ENCODE results near the gene COPG1. TPM values are rescaled to one million over a fixed set of nuclear protein-coding genes. Genes with fewer than 3 reads are reported as not detected.
"Not testable (repeated sequence)": the region's sequence is repeated elsewhere in the genome, so short reads cannot be mapped to it uniquely, and the experiment has no call there.

The COPG1 gene
- total and polyA plus RNA-seq, 9 donors: 105 to 151 (median 112) TPM

GRCh38 chr3:129259612-129260477 is 10.4 kb downstream of the COPG1 start:
- no peaks in the 10 kb centered on the region for H3K4me1 ChIP-seq (ENCODE audit: control insufficient read depth, insufficient read depth, low read length)
- WGBS (ENCODE audit: insufficient coverage): 98% methylated on average over 4 of the region's 7 CpGs
- peaks cover 87% of the 10 kb centered on the region for H3K36me3 ChIP-seq (ENCODE audit: control insufficient read depth, insufficient read depth, low read length)
- DNase-seq: no peak
- H3K27me3 ChIP-seq (ENCODE audit: control insufficient read depth, insufficient read depth, low read length): no peaks in the 10 kb centered on the region
- no peak overlapping the region for H3K4me3 ChIP-seq (ENCODE audit: low read length)
- H3K9me3 ChIP-seq (replicated peaks; ENCODE audit: control insufficient read depth, low read depth, low read length): no peaks in the 10 kb centered on the region
- H3K27ac ChIP-seq (ENCODE audit: low read length): no peak overlapping the region

- no peak for DNase-seq
- no peaks in the 10 kb centered on the region for H3K9me3 ChIP-seq (replicated peaks; ENCODE audit: control insufficient read depth, low read depth, low read length)
- peaks cover 88% of the 10 kb centered on the region for H3K36me3 ChIP-seq (ENCODE audit: control insufficient read depth, insufficient read depth, low read length)
- 95% methylated on average over 11 of the region's 11 CpGs for WGBS (ENCODE audit: insufficient coverage)
- H3K27me3 ChIP-seq (ENCODE audit: control insufficient read depth, insufficient read depth, low read length): no peaks in the 10 kb centered on the region
- no peak overlapping the region for H3K4me3 ChIP-seq (ENCODE audit: low read length)
- H3K27ac ChIP-seq (ENCODE audit: low read length): no peak overlapping the region
- no peaks in the 10 kb centered on the region for H3K4me1 ChIP-seq (ENCODE audit: control insufficient read depth, insufficient read depth, low read length)
Observed at GRCh38 chr3:129260606-129261005, 11.2 kb downstream of the COPG1 start.

- no CpG with 5 or more reads among the region's 3 CpGs for WGBS (ENCODE audit: insufficient coverage)
- Histone ChIP-seq H3K36me3 (ENCODE audit: control insufficient read depth, insufficient read depth, low read length) (peaks cover 87% of the 10 kb centered on the region), H3K4me3 (ENCODE audit: low read length) (no peak overlapping the region), H3K27me3 (ENCODE audit: control insufficient read depth, insufficient read depth, low read length) (no peaks in the 10 kb centered on the region), H3K9me3 (replicated peaks; ENCODE audit: control insufficient read depth, low read depth, low read length) (no peaks in the 10 kb centered on the region), H3K27ac (ENCODE audit: low read length) (no peak overlapping the region), H3K4me1 (ENCODE audit: control insufficient read depth, insufficient read depth, low read length) (no peaks in the 10 kb centered on the region)
- no peak for DNase-seq
Observed at GRCh38 chr3:129261894-129262293, 12.5 kb downstream of the COPG1 start.

GRCh38 chr3:129263161-129263910 is 13.9 kb downstream of the COPG1 start:
- H3K27me3 ChIP-seq (ENCODE audit: control insufficient read depth, insufficient read depth, low read length): no peaks in the 10 kb centered on the region
- no peak overlapping the region for H3K27ac ChIP-seq (ENCODE audit: low read length)
- no peak for DNase-seq
- no peaks in the 10 kb centered on the region for H3K9me3 ChIP-seq (replicated peaks; ENCODE audit: control insufficient read depth, low read depth, low read length)
- WGBS (ENCODE audit: insufficient coverage): 89% methylated on average over 6 of the region's 6 CpGs
- H3K36me3 ChIP-seq (ENCODE audit: control insufficient read depth, insufficient read depth, low read length): peaks cover 89% of the 10 kb centered on the region
- H3K4me1 ChIP-seq (ENCODE audit: control insufficient read depth, insufficient read depth, low read length): no peaks in the 10 kb centered on the region
- H3K4me3 ChIP-seq (ENCODE audit: low read length): no peak overlapping the region

GRCh38 chr3:129264994-129265393 is 15.6 kb downstream of the COPG1 start:
- not testable (repeated sequence) for H3K27me3 ChIP-seq (ENCODE audit: control insufficient read depth, insufficient read depth, low read length); H3K27ac ChIP-seq (ENCODE audit: low read length)
- no CpG with 5 or more reads among the region's 6 CpGs for WGBS (ENCODE audit: insufficient coverage)

GRCh38 chr3:129266651-129267050 is 17.2 kb downstream of the COPG1 start:
- peaks cover 92% of the 10 kb centered on the region for H3K36me3 ChIP-seq (ENCODE audit: control insufficient read depth, insufficient read depth, low read length)
- H3K4me3 ChIP-seq (ENCODE audit: low read length): no peak overlapping the region
- H3K27ac ChIP-seq (ENCODE audit: low read length): no peak overlapping the region
- H3K27me3 ChIP-seq (ENCODE audit: control insufficient read depth, insufficient read depth, low read length): no peaks in the 10 kb centered on the region
- H3K9me3 ChIP-seq (replicated peaks; ENCODE audit: control insufficient read depth, low read depth, low read length): no peaks in the 10 kb centered on the region
- DNase-seq: no peak
- H3K4me1 ChIP-seq (ENCODE audit: control insufficient read depth, insufficient read depth, low read length): no peaks in the 10 kb centered on the region
- 100% methylated on average over 1 of the region's 4 CpGs for WGBS (ENCODE audit: insufficient coverage)

More at GRCh38 chr3:129264994-129265393, 15.6 kb downstream of the COPG1 start:
- DNase-seq; H3K4me3 ChIP-seq (ENCODE audit: low read length); H3K9me3 ChIP-seq (replicated peaks; ENCODE audit: control insufficient read depth, low read depth, low read length); H3K4me1 ChIP-seq (ENCODE audit: control insufficient read depth, insufficient read depth, low read length): not testable (repeated sequence)
- H3K36me3 ChIP-seq (ENCODE audit: control insufficient read depth, insufficient read depth, low read length): peaks cover 94% of the 10 kb centered on the region

GRCh38 chr3:129268396-129268795 is 19.0 kb downstream of the COPG1 start:
- Histone ChIP-seq H3K27ac (ENCODE audit: low read length) (no peak overlapping the region), H3K27me3 (ENCODE audit: control insufficient read depth, insufficient read depth, low read length) (no peaks in the 10 kb centered on the region), H3K9me3 (replicated peaks; ENCODE audit: control insufficient read depth, low read depth, low read length) (no peaks in the 10 kb centered on the region), H3K4me3 (ENCODE audit: low read length) (no peak overlapping the region), H3K36me3 (ENCODE audit: control insufficient read depth, insufficient read depth, low read length) (peaks cover 92% of the 10 kb centered on the region), H3K4me1 (ENCODE audit: control insufficient read depth, insufficient read depth, low read length) (no peaks in the 10 kb centered on the region)
- no peak for DNase-seq
- WGBS (ENCODE audit: insufficient coverage): 88% methylated on average over 1 of the region's 4 CpGs

- Histone ChIP-seq H3K27ac (ENCODE audit: low read length) (no peak overlapping the region), H3K4me3 (ENCODE audit: low read length) (no peak overlapping the region), H3K27me3 (ENCODE audit: control insufficient read depth, insufficient read depth, low read length) (no peaks in the 10 kb centered on the region), H3K9me3 (replicated peaks; ENCODE audit: control insufficient read depth, low read depth, low read length) (no peaks in the 10 kb centered on the region), H3K36me3 (ENCODE audit: control insufficient read depth, insufficient read depth, low read length) (peaks cover 82% of the 10 kb centered on the region), H3K4me1 (ENCODE audit: control insufficient read depth, insufficient read depth, low read length) (no peaks in the 10 kb centered on the region)
- DNase-seq: no peak
- 97% methylated on average over 11 of the region's 11 CpGs for WGBS (ENCODE audit: insufficient coverage)
Observed at GRCh38 chr3:129271674-129272073, 22.3 kb downstream of the COPG1 start.

- peaks cover 17% of the 10 kb centered on the region for H3K4me1 ChIP-seq (ENCODE audit: control insufficient read depth, insufficient read depth, low read length)
- 29% methylated on average over 1 of the region's 2 CpGs for WGBS (ENCODE audit: insufficient coverage)
- no peak overlapping the region for H3K27ac ChIP-seq (ENCODE audit: low read length)
- no peaks in the 10 kb centered on the region for H3K27me3 ChIP-seq (ENCODE audit: control insufficient read depth, insufficient read depth, low read length)
- H3K9me3 ChIP-seq (replicated peaks; ENCODE audit: control insufficient read depth, low read depth, low read length): no peaks in the 10 kb centered on the region
- H3K36me3 ChIP-seq (ENCODE audit: control insufficient read depth, insufficient read depth, low read length): peaks cover 47% of the 10 kb centered on the region
- no peak overlapping the region for H3K4me3 ChIP-seq (ENCODE audit: low read length)
- no peak for DNase-seq
Observed at GRCh38 chr3:129276385-129276784, 27.0 kb downstream of the COPG1 start.

- WGBS (ENCODE audit: insufficient coverage): 31% methylated on average over 6 of the region's 11 CpGs
Observed at GRCh38 chr3:129277829-129278271, 28.4 kb downstream of the COPG1 start.

More at GRCh38 chr3:129277829-129278271, 28.4 kb downstream of the COPG1 start:
- Histone ChIP-seq H3K4me1 (ENCODE audit: control insufficient read depth, insufficient read depth, low read length) (peaks cover 17% of the 10 kb centered on the region), H3K27ac (ENCODE audit: low read length) (peak overlapping the region; percentile 96), H3K36me3 (ENCODE audit: control insufficient read depth, insufficient read depth, low read length) (peaks cover 34% of the 10 kb centered on the region), H3K9me3 (replicated peaks; ENCODE audit: control insufficient read depth, low read depth, low read length) (no peaks in the 10 kb centered on the region), H3K27me3 (ENCODE audit: control insufficient read depth, insufficient read depth, low read length) (no peaks in the 10 kb centered on the region), H3K4me3 (ENCODE audit: low read length) (peak overlapping the region; percentile 2)
- peak; percentile 53 for DNase-seq
